ENCODE data around the gene RALBP1.
"Not testable (repeated sequence)": the region's sequence is repeated elsewhere in the genome, so short reads cannot be mapped to it uniquely, and the experiment has no call there.

RALBP1 gene

DNA sequence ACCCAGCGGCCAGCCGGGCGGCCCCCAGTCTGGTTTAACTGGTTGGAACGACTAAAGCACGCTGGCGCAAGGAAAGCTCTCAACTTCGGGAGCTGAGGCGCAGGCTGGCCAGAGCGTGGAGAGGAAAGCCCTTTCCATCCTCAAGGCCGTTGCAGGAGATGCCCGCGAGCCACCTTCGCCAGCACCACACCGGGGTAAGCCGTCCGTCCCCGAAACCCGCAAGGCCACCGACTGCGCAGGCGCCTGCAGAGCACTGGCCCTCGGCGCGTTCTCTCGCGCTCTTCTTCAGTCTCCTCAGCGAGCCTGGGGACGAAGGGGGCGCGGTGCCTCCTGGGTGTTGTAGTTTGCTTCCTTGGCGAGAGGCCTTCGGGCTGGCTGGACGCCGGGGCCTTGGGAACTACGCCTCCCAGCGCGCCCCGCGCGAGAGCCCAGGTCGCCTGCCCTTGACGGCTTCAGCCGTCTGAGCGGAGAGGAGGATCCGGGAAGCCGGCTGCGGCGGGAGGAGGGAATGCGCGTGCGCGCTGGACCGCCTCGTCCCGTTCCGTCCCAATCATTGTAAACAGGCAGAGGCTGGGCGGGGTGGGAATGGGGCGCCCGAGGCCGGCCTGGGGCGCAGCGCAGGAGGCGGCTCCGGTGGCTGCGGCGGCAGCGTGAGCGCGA, at the start of gene RALBP1:
TSS of gene RALBP1 (plus strand) at position 531 of the 660 bp plus-strand sequence. CDS start 37,533 bp downstream, outside the sequence.
- peak; percentile 98 for DNase-seq

DNA sequence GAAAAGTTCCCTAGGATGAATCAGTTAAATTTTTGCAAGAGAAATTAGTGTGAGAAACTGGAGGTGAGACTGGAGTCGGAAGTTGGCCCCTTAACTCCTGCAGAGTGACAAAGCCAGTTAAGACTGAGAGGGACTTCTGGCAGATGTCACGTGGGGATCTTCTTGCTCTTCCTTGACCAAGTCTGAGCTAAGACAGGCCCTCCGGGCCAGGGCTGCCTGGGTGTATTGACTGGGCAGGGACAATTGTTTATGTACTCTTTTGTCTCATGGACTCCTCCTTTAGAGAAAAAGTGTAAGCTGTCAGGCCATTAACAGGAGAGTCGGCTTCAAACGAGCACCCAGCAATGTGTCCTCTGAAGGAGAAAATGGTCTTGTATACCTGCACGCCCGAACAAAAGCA, 48.6 kb upstream of the RALBP1 start:
- no peak for DNase-seq
- in situ Hi-C loops (cut with HindIII; ENCODE audit: low pct_ligation_motif_present, low pct_unique_long_range_greater_than_20kb, low sequenced_read_pairs) = no loop called here

More for the DNA sequence above, at the start of gene RALBP1:
- in situ Hi-C loops (cut with HindIII; ENCODE audit: low pct_ligation_motif_present, low pct_unique_long_range_greater_than_20kb, low sequenced_read_pairs) = no loop called here

DNA sequence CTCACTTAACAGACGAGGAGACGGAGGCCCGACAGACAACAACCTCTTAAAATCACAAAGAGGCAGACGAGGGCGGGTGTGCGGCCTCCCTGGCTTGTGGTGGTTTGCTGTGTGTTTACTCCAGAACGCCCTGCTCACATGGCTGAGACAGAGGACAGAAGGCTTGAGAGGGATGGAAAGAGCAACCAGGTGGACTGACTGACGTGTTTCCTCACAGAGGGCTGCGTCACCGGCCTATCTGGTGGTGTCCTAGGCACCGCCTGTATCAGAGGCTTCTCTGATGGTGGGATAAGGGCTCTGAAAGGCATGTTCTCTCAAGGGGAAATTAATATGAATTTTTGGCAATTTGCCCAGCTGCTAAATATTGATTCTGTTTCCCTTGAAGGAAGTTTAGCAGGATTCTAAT, 47.0 kb upstream of the RALBP1 start:
- in situ Hi-C loops (cut with HindIII; ENCODE audit: low pct_ligation_motif_present, low pct_unique_long_range_greater_than_20kb, low sequenced_read_pairs) = no loop called here
- DNase-seq = no peak

DNA sequence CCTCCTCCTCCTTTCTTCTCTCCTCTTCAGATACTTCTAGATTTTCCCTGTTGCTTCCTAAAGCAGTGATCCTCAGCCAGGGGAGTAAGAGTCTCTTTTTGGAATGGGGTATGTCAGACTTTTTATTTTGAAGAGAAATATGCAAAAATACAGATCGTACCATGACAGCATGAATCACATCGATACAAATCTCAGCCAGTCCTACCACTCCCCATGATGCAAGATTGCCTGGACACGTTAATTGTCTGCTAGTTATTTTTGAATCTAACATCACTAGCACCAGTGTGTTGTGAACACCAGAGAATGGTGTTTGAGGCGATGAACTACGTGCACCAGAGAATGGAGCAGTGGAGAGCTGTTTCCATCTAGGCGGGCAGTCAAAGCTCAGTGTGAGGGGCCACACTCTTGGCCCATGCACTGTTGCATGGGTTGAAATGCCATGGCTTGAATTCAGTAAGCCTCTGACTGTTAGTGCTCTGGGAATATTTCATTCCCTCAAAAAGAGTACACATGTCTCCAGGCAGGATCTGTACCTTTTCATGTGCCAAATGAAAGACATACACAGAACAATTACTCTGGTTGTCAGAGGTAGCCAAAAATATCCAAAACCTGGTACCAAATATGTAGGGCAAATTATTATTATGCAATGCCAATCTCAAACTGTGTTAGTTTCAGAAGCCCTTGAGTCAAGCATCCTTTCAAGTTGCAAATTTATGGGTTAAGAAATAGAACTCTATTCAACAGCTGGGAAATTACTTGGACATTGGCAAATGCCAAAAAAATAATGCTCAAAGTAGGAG, 46.3 kb upstream of the RALBP1 start:
- in situ Hi-C loops (cut with HindIII; ENCODE audit: low pct_ligation_motif_present, low pct_unique_long_range_greater_than_20kb, low sequenced_read_pairs) = no loop called here
- no peak for DNase-seq

DNA sequence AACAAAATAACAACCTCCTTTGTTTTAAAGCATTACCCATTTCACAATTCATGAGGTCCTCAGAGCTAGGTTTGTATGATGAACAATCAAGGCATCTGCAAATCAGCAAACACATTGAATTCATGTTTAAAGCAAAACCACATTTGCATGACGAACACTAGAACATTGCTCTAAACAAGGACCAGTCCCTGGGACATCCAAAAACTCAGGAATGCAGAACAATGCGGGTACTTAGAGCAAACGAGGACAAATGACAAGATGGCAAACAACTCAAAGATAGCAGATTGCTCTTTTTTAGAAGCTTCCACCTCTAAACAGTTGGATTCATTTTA, 45.7 kb upstream of the RALBP1 start:
- DNase-seq = no peak
- in situ Hi-C loops (cut with HindIII; ENCODE audit: low pct_ligation_motif_present, low pct_unique_long_range_greater_than_20kb, low sequenced_read_pairs) = no loop called here

DNA sequence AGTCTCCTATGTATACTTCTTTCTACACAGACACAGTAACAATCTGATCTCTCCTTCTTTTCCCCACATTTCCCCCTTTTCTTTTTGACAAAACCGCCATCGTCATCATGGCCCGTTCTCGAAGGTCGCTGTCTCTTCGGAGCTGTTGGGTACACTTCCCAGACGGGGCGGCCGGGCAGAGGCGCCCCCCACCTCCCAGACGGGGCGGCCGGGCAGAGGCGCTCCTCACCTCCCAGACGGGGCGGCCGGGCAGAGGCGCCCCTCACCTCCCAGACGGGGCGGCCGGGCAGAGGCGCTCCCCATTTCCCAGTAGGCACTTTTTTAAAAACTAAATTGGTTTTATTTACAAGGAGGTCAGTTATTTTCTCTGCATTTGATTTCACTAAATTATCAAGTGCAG, 45.0 kb upstream of the RALBP1 start:
- in situ Hi-C loops (cut with HindIII; ENCODE audit: low pct_ligation_motif_present, low pct_unique_long_range_greater_than_20kb, low sequenced_read_pairs); DNase-seq: not testable (repeated sequence)

DNA sequence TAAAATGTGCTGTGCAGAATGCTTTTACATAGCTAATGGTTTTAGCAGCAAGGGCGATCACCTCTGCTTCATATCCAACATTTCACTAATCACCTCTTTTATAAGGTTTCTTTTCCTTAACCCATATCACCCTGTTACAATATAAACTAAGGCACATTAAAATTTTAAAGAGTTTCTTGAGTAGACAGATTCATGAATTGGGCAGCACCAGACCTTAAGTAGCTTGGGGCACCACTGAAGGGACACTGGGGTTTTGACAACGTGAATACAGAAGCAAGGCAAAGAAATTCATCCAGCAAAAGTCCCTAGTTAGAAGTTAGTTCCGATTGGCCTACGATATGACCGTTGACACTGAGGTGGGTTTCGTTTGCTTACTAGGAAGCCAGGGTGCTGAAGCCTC, 44.0 kb upstream of the RALBP1 start:
- DNase-seq = no peak
- in situ Hi-C loops (cut with HindIII; ENCODE audit: low pct_ligation_motif_present, low pct_unique_long_range_greater_than_20kb, low sequenced_read_pairs) = no loop called here

DNA sequence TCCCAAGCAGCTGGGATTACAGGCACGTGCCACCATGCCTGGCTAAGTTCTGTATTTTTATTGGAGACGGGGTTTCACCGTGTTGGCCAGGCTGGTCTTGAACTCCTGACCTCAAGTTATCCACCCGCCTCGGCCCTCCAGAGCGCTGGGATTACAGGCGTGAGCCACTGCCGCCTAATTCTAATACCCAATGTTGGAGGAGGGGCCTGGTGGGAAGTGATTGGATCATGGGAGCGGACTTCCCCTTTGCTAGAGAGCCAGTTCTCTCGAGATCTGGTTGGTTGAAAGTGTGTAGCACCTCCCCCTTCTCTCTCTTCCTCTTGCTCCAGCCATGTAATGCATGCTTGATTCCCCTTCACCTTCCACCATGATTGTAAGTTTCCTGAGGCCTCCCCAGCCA, 42.2 kb upstream of the RALBP1 start:
- in situ Hi-C loops (cut with HindIII; ENCODE audit: low pct_ligation_motif_present, low pct_unique_long_range_greater_than_20kb, low sequenced_read_pairs); DNase-seq: not testable (repeated sequence)

DNA sequence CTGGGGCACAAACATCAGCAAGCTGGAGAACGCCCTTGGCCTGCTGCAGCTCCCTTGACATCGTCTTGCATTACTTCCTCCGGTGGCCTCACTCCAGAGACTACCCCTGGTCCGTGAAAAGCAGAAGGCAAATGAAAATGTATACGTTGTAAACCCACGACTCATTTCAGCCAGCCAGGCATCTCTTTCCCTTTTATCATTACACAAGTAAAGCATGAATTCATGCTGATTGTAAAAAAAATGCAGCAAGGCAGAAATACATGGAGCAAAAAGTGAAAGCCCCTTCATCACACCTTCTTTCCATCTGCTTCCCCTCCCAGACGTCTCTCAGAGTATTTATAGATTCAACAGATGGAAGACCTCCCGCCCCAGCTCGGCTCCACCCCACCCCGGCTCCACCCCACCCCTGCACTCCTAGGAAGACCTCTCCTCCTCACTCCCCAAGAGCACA, 41.6 kb upstream of the RALBP1 start:
- in situ Hi-C loops (cut with HindIII; ENCODE audit: low pct_ligation_motif_present, low pct_unique_long_range_greater_than_20kb, low sequenced_read_pairs) = no loop called here
- DNase-seq = no peak

DNA sequence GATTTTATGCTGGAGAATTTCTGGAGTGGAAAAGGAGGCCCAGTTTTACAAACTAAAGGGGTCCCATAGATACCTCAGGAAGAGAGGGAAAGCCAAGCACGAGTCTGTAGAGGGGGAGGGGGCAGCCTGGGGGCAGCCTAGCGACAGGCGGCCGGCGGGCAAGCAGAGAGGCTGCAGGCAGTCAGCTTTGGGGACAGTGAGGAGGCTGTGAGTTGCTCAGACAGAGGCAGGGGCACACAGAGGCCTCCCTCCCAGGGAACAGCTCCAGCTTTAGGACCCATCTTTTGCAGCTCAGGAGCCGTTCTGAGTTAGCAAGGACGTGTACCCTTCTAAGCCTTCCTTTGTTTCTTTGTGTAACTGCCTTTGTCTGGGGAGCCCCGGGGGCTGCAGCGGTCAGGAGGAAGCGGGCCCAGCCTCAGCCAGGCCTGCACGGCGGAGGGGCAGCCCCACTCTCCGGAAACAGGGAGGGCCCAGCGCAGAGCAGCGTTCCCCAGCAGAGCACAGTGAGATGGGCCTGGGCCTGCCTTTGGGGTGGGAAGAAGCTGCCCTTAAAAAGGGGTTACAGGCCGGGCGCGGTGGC, 41.1 kb upstream of the RALBP1 start:
- in situ Hi-C loops (cut with HindIII; ENCODE audit: low pct_ligation_motif_present, low pct_unique_long_range_greater_than_20kb, low sequenced_read_pairs) = no loop called here
- DNase-seq = no peak

DNA sequence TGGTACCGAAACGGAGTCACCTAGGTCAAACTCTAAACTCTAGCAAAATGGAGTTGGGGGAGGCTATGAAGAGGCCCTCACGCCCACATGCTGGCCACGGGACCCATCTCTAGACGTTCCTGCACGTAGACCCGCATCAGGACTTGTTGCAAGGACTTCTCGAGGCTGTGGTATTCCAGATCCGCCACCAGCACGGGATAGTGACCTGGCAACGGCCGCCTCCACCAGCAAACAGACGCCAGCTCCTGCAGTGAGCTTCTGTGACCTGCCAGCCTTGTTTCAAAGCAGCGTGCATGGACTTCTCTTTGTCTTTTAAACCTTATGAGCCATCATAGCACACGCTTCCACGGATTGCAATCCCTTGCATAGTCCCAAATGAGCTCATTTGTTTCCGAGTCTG, 40.3 kb upstream of the RALBP1 start:
- in situ Hi-C loops (cut with HindIII; ENCODE audit: low pct_ligation_motif_present, low pct_unique_long_range_greater_than_20kb, low sequenced_read_pairs) = no loop called here
- no peak for DNase-seq

DNA sequence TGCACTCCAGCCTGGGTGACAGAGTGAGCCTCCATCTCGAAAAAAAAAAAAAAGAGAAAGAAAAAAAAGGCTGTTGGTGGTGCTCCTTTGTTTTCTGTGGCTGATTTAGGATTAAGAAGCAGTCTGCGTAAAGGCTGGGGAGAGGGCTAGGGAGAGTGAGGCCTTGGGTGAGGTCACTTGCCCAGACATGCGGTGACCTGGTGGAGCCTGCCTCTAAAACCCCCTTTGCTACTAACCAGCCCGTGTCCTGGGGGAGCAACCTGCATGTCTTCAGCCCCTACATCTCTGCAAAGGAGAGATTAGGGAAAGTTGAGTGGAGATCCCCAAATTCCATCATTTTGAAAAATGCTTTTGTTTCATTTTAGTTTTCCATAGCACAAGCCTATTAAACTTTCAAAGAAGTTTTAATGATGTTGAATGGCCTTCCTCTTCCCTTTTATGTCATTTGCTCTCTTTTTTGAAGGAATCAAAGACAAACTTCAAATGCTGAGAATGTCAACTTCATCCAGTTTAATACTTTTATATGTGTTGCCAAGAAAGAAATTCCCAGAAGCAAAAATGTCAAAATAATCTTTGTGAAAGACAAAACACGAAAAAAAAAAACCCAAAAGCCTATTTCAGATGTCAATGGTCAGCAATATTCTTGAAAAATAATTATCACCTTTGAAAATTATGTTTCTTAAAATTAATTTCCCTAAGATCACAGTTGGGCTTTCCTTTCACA, 38.9 kb upstream of the RALBP1 start:
- in situ Hi-C loops (cut with HindIII; ENCODE audit: low pct_ligation_motif_present, low pct_unique_long_range_greater_than_20kb, low sequenced_read_pairs) = no loop called here
- DNase-seq = no peak

DNA sequence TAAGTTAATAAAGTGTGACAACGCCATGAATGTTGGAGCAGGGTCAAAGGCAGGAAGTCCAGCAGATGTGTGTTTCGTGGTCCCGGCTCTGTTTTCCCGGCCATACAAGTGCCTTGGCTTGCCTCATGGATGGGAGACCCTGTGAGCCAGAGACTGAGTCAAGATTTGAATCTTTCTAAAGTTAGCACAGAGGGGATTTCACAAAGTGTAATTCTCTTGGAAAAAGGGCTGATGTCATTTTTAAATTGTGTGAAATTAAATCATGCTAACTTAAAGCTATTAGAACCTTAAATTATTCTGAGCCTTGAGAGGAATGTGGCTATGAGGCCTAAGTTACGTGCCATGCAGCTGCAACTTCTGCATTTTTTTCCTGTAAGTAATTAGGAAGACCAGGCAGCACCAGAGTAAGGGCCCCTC, 38.3 kb upstream of the RALBP1 start:
- no peak for DNase-seq
- in situ Hi-C loops (cut with HindIII; ENCODE audit: low pct_ligation_motif_present, low pct_unique_long_range_greater_than_20kb, low sequenced_read_pairs) = no loop called here

DNA sequence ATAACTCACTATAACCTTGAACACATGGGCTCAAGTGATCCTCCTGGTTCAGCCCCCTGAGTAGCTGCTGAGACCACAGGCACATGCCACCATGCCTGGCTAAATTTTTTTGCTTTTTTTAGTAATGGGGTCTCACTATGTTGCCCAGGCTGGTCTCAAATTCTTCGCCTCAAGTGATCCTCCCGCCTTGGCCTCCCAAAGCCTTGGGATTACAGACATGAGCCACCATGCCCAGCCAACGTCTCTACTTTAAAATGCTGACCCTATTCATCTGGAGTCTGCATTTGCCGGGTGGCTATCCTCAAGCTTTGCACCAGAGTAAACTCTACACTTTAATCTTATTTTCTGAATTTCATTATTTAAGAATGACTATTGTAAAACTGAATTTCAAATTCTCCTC, 37.6 kb upstream of the RALBP1 start:
- no peak for DNase-seq
- in situ Hi-C loops (cut with HindIII; ENCODE audit: low pct_ligation_motif_present, low pct_unique_long_range_greater_than_20kb, low sequenced_read_pairs) = no loop called here

DNA sequence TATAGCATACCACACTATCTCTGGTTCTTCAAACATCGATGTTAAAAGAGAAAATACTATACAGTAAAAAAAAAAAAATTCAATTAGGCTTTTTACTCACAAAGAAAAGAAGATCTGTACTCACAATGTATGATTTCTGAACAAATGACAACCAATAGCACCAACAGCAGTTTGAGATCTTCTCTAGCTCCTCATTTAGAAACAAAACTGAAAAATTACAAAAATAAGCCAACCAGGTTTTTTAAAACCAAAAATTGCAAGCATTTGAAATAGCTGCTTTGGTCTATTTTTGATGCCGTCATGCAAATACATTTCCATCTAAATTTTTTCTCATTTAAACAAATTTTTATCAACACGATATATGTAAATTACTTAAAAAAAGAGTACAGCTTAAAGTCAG, 34.3 kb upstream of the RALBP1 start:
- in situ Hi-C loops (cut with HindIII; ENCODE audit: low pct_ligation_motif_present, low pct_unique_long_range_greater_than_20kb, low sequenced_read_pairs) = no loop called here
- no peak for DNase-seq

DNA sequence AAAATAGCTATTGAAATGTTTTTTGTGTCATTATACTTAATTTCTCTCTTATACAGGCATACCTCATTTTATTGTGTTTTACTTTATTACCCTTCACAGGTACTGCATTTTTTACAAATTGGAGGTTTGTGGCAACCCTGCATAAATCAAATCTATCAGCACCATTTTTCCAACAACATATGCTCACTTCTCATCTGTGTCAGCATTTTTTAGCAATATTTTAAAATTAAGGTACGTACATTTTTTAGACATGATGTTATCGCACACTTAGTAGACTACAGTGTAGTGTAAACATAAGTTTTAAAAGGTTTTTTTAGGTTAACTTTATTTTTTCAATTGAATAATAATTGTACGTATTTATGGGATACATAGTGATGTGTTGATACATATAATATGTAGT, 30.8 kb upstream of the RALBP1 start:
- DNase-seq = no peak
- in situ Hi-C loops (cut with HindIII; ENCODE audit: low pct_ligation_motif_present, low pct_unique_long_range_greater_than_20kb, low sequenced_read_pairs) = no loop called here

DNA sequence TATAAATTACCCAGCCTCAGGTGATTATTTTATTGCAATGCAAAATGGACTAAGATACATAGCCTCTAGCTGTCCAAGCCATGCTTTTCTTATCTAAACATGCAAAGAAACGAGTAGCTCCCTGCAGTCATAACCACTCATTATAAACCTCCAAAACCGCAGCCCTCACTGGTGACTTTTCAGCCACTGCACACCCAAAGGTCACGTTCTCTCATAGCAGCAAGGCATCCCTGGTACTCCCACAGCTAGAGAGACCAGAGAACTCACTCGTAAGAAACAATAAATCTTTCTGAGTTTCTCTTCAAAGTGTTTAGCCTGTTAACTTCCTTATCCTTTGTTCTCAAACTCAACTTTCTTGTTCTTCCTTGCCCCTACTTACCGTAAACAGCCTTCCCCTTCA, 28.5 kb upstream of the RALBP1 start:
- in situ Hi-C loops (cut with HindIII; ENCODE audit: low pct_ligation_motif_present, low pct_unique_long_range_greater_than_20kb, low sequenced_read_pairs) = no loop called here
- DNase-seq = no peak

DNA sequence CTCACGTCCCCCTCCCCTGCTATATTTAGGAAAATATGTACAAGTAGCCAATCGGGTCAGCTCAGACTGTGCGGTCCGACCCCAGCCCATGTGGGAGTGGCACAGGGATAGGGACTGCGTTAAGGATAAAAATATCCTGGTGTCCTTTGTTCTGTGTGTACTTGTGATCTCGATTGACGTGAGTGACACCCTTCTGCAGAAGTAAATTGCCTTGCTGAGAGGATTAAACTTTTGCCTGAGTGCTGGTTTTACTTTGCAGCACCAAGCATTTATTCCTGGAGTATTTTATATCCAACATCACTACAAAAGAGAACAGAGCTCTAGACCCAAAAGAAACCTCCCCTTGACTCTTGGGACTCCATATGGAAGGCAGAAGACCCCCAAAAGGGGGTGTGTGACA, 28.0 kb upstream of the RALBP1 start:
- in situ Hi-C loops (cut with HindIII; ENCODE audit: low pct_ligation_motif_present, low pct_unique_long_range_greater_than_20kb, low sequenced_read_pairs) = no loop called here
- DNase-seq = no peak
